ENCODE results near the gene MYO16.

Gene MYO16

DNA sequence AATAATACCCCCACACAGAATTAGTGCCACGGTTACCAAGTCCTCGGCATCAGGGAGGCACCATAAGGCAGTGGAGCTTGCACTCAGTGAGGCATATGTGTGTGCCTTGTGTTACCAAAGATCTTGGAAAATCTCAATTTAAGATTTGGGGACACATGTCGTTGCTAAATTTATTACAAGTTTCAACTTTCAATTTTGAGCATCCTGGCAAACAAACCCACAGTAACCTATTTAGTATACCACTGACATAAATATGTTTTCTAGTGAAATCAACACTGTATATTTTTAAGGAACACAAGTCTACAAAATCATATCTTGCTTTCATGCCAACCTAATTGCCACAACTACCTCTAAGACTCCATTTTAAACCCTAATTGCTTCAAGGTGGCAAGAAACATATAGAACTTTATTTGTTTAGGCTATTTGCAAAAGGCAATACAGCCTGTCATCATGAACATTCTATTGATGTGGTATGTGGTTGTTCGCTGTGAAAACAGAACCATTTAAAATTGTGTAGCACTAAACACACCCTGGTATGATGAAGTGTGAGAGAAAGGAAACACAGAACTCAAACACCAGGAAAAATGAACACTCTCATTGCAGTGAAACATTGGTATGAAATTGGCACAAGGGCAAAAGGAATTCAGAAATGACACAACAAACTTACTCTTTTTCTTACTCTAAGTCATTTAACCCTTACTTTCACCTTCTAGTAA, 625.9 kb downstream of the MYO16 start:
- no peak for DNase-seq

- DNase-seq: no peak
These were observed 627.7 kb downstream of the MYO16 start for GRCh38 chr13:109256866-109257760.
